NCI-H1048 (cell line): ENCODE results near the gene STXBP5.
"Not testable (repeated sequence)": the region's sequence is repeated elsewhere in the genome, so short reads cannot be mapped to it uniquely, and the experiment has no call there.

Source experiments
- DNase-seq: peaks from one replicate; lab custom pipeline; 2025; lab: John Stamatoyannopoulos, UW

STXBP5 gene

DNA sequence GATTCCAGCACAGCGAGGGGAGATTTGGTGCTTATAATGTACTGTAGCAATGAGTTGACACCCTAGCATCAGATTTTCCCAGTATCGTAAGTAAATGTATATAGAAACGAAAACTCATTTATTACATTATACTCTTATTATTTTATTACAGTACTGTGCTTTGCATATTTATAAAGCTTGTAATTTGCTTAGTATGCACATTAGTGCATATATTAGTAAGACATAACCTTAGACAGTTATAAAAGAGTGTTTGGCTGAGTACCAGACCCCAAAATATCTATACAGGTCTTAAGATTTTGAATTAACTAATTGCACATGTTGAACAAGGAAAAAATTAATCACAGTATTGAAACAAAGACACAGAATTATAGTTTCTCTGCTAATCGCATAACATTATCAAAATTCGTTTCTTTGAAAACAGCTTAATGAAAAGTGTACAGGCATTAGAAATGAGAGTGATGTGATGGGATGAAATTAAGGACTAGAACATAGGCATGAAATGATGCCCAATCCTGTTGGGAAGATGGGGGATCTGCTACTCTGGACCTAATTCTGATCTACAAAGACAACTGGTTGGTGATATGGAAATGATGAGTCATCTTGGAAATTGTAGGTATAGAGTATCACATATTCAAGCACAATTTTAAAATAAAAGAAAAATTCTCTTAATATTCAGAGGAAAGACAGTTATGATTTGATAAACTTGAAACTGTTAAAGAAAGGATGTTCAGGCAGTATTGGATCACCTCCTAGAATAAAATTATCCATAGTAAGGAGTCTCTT lies 42.8 kb downstream of the STXBP5 start:
- no peak for DNase-seq

DNA sequence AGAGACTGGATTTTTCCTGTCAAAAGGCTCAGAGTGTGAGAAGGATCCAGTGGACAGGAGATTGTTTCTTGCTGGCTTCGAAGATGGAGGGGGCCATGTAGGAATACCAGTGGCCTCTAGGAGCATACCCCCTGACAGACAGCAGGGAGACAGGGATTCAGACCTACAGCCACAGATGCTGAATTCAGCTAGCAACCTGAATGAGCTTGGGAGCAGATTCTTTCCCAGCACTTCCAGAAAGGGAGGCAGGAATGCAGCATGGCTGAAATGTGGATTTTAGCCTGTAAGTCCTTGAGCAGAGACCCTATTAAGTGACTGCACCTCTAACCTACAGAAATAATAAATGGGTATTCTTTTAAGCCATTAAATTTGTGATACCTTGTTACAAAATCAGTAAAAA lies 44.6 kb downstream of the STXBP5 start:
- DNase-seq, result no peak

DNA sequence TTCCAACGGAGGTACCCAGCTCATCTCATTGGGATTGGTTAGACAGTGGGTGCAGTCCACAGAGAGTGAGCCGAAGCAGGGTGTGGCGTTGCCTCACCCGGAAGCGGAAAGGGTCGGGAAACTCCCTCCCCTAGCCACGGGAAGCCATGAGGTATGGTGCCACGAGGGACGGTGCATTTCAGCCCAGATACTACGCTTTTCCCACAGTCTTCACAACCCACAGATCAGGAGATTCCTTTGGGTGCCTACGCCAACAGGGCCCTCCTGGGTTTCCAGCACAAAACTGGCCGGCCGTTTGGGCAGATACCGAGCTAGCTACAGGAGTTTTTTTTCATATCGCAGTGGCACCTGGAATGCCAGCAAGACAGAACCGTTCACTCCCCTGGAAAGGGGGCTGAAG lies 46.9 kb downstream of the STXBP5 start:
- DNase-seq, result no peak

DNA sequence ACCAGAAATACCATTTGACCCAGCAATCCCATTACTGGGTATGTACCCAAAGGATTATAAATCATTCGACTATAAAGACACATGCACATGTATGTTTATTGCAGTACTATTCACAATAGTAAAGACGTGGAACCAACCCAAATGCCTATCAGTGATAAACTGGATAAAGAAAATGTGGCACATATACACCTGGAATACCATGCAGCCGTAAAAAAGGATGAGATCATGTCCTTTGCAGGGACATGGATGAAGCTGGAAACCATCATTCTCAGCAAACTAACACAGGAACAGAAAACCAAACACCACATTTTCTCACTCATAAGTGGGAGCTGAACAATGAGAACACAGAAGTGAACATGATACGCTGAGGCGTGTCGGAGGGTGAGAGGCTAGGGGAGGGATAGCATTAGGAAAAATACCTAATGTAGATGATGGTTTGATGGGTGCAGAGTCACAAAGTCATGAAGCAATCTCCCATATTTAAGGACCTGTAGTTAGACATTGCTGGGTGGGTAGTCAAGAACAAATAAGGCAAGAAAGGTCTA lies 50.8 kb downstream of the STXBP5 start:
- DNase-seq, result not testable (repeated sequence)

DNA sequence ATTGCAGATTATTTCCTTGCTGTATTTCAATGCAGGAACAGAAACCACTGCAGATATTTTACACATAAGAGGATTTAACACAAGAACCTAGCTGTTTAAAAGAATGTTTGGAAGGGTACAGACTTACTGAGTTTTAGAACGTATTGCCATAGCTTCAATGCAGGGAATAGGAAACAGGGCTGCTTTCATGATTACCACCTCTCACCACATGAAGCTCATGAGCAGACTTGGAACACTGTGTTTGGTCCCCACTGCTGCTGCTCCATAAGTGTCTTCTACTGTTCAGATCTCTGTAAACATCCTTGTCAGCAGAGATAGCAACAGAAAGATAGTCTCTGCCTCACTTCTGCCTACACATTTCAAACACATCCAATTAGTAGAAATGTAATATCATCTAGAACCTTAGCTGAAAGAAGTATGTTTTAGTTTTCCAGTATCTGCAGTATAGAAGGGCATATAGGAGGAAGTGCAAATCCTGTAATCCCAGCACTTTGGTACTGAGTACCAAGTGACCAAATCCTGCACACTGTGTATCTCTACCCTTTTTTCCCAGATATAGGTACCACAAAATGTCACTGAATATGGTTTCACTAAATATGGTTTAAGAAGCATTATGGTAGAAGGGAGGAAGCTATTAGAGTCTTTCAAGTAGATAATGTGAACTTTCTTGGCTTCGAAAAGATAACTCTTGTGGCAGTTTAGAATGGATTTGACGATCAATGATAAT lies 51.9 kb downstream of the STXBP5 start:
- DNase-seq, result no peak

DNA sequence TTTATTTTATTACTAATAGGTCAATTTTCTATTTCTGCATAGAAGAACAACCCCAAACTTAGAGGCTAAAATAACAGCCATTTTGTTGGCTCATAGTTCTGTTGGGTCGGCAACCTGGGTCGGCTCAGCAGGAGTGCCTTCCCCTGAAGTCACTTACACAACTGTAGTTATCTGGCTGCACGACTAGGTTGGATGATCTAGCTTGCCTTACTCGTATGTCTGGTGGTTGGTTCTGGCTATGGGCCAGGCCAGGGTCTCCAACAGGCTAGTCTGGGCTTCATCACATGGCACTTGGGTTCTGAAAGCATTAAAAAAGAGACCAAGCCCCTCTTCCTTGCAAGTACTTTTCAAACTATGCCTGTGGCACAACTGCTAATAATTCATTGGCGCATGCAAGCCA lies 53.5 kb downstream of the STXBP5 start:
- no peak for DNase-seq

DNA sequence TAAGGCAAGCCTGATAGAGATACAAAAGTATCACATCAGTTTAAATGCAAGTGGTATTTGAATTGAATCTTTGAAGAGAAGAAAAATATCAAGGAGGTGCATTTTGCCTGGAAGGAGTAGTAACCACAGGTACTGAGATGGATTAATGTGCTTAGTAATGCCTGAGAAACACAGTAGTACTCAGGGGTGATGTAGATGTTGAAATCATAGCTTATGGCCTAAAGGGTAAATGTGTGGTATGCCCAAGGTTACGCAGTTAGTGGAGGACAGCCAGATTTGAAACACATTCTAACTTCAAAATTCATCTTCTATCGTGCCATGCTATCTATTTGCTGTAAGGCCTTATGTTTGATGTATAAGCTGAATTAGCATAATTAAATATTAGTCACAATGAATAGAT lies 55.9 kb downstream of the STXBP5 start:
- DNase-seq, result no peak

DNA sequence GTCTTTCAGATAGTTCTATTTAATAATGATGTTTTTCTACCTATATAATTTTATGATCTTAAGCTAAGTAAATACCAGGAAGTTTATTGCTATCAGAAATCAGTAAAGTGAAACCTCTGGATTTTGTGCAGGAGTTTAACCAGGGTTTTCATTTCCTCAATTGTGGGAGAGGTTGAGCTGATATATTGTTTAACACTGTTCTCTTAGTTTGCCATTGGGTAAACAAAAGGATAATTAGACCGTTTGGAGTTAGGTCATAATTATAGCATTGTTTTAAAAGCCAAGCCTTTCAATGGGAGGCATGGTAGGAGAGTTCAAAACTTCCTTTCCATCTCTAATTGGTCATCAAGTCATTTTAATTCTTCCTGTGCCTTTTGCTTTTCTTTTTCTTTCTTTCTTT lies 58.7 kb downstream of the STXBP5 start:
- DNase-seq, result no peak

DNA sequence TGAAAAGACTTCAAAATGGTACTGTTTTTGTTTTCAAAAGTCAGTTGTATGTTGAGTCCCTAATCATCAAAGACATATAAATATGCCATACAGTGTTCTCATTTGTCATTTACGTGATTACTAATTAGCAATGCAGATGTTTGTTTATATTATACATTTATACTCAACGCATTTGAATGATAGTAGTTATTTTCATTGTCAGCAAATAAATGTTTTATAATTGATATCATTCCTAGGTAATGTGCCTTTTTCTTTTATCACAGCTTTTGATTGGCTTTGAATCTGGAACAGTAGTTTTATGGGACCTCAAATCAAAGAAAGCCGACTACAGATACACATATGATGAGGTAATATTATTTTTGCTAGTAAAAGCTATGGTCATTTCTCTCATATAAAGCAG lies 62.6 kb downstream of the STXBP5 start:
- DNase-seq, result no peak

DNA sequence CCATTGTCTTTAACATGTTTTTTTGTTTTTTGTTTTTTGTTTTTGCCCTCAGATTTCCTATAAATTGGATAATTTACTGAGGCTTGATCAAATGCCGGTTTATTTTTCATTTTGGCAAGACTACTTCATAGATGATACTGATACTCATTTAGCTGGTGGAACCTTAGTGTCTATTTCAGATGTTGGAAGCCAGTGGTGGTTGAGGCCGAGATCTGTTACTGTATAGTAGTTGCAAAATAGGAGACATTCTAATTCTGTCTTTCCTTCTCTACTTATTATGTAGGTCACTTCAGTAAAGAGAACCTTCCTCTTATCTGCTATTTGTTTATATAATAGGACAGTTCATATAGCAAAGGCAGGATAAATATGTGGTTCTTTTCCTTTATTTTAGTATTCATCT lies 63.4 kb downstream of the STXBP5 start:
- DNase-seq, result no peak

DNA sequence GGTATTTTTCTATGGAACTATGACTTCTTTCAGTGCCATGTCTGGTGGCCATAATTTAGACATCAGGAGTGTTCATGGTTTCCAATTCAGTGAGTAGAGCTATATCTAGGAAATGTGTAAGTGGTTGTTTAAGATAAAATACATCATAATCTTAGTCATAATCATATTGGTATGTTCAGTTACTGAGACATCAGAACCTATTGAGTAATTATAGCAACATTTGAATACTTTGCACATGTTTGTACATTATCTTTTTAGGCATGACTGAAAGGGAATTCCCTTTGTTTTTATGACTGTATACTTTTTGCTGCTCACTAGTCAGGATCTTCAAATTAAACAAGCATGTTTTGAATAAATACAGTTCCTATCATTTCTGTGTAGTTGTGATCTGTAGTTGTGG lies 64.0 kb downstream of the STXBP5 start:
- DNase-seq, result no peak

DNA sequence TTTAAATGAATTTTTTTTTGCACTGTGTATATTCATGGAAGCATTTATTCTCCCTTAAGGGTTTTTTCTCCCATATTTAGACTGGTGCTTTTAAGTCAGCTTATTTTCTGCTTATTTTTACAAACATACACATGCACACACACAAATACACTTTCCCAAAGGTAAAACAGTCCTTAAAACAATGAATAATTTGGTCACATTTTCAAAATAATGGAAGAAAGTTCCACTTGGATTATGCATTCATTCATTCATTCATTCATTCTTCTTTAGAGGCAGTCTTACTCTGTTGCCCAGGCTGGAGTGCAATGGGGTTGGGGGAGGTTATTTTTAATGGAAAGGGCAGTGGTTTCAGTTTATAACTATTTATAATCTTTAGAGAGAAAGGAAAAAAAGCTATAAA lies 69.8 kb downstream of the STXBP5 start:
- no peak for DNase-seq

DNA sequence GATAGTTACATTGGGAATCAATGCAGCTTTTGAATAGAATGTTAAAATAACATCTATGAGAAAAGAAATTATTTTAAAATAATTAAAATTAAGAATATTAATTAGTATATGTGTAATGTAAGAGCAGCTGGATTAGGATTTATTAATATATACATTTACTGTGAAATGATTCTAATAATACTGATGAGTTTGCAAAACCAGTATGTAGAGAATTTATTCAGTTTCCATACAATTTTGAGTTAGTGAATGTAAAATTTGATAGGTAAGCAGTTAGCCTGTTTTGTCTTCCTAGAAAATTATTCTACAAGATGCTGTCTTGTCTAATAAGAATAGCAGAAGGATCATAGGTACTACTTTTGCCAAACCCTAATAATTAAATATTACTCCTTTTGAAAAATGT lies 70.6 kb downstream of the STXBP5 start:
- DNase-seq, result no peak

DNA sequence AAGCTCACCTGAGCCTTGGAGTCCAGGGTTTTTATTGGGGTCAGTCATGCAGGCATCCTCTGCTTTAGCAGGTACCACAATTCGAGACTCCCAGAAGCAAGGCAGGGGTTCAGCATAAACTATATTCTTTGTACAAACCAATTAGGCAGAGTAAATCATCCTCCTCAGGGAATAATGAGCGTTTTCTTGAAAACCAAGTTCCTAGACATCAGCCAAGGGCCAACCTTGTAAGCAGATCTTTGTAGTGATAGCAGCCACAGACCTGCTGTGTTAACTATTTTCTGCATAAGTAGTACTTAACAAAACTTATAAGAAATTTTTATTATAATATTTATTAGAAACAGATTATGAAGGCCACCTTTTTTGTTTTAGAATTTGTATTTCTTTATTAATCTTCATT lies 74.7 kb downstream of the STXBP5 start:
- no peak for DNase-seq

DNA sequence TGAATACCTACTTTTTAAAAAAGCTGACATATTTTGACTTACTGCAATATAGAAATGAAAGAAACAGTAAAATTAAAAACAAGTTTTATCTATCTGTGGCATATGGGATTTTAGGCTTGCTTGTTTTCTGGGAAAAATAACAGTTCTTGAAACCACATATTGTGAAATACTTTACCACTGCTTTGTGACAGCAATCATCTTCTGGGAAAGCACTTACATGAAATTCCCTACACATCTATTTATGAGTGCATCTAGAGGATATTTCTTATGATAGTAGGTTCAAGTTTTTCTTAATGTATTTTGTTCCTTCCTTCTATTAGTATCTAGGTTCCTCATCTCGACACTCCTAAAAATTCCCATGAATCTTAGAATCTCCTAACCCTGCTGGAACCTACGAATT lies 75.2 kb downstream of the STXBP5 start:
- no peak for DNase-seq

DNA sequence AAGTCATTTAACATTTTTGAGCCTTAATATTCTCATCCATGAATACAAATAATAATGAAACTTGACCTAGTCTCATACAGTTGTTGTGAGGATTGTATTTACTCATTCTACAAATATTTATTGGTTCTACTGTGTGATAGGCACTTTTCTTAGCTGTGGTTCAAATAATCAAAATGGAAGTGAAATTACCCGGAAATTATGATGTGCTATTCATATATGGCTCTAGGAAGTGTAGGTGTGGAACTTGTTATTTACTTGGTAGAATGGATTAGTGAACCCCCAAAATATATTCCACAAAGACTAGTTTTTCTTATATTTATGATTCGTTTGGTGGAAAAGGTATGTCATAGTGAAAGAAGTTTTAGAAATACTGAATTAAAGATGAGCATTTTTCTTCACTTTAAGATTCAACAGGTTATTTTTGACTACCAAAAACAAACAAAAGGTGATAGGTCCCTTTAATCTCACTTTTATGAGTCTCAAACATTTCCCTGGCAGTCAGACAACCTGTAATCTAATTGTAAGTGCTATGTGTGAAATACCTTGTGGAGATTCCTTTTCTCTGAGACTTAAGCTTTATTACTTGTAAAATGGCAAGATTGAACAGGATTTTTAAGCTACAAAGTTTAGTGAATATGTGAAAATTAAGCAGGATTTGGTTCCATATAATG lies 77.8 kb downstream of the STXBP5 start:
- no peak for DNase-seq

DNA sequence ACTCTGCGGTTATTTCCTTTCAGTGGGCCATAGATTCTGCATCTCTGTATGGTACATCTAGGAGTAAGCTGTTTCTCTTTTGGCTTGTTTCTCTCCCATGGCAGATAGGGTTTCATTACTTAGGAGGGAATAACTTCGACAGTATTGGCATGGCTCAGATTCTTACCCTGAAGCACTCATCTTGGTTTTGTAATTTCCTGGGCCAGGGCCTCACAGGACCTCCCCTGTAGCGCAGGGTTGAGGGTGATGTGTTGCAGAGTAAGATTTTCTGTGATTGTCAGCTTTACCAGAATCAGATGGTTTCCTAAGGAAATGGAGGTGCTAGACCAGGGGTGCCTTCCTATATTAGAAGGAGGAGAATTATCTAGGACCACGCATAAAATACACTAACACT lies 78.3 kb downstream of the STXBP5 start:
- no peak for DNase-seq

DNA sequence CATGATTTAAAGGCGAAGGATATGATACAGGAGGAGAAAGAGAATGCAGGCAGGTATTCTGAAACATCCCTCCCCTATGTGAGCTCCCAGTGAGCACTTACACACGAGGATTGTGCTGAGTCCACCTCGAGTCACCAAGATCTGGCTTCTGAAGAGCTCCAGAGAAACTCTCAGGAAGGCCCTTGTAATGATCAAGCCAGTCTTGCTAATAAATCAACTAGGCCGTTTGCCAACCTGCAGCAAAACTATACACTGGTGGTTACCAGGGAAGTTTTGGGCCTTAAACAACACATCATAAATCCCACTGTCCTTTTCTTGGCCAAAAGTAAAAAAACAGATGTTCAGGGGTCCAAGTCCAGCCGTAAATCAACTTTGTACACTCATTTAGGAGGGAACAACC lies 79.2 kb downstream of the STXBP5 start:
- no peak for DNase-seq

DNA sequence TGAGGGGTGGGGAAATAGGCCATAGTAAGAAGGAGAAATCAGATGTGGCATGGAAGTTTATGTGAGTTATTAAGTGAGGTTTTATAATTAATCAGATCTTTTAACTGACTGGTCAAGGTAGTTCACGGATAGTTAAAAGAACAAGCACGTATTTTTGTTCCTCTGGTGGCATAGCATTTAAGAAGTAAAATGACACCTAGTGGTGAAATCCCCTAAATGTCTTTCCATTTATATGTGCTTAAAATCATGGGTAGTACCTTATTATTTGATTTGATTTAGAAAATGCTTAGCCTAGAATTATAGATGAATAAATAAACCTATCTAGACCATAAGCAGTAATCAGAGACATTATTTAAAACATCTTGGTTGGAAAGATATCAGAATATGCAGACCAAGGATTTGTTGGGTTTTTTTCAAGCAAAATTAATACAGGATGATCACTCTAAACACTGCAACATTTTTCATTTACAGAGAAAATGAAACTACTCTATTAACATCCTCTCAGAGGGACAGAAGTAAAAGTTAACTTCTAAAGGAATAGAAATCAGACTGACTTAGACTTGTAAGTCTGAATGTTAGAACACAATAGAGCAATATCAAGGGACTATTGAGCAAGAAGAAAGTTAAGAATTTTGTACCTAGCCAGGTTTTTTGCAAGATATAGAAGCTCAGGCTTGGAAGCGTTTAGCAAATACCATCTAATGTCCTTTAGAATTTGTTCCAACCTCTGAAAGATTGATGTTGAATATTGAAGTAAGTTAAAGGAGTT lies 81.1 kb downstream of the STXBP5 start:
- DNase-seq, result no peak

DNA sequence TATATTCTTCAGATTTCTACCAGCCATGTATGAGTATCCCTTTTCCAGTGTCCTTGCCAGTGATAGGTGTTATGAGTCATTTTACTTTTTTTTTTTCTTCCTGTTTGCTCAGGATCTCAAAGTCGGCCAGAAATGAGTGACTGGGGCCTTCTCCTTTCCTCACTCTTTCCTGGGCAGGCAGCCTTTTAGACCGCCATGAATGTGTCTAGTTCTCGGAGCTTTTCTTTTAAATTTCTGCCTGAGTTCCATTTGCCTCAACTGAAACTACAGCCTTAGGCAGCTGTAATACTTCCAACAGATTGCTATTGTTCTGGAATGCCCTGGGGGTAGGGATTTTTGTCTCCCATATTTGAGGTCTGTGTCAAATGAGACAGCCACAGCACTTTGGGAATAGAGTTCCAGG lies 83.7 kb downstream of the STXBP5 start:
- DNase-seq, result no peak

DNA sequence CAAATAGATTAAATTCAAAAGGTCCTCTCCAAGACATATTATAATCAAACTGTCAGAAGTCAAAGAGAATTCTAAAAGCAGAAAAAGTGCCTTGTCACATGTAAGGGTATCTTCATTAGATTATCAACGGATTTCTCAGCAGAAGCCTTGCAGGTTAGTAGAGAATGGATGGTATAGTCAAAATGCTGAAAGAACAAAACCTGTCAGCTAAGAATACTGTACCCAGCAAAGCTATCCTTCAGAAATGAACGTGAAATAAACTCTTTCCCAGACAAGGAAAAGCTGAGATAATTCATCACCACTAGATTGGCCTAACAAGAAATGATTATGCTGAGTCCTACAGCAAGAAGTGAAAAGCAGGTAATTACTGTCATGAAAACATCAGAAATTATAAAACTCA lies 92.9 kb downstream of the STXBP5 start:
- no peak for DNase-seq

DNA sequence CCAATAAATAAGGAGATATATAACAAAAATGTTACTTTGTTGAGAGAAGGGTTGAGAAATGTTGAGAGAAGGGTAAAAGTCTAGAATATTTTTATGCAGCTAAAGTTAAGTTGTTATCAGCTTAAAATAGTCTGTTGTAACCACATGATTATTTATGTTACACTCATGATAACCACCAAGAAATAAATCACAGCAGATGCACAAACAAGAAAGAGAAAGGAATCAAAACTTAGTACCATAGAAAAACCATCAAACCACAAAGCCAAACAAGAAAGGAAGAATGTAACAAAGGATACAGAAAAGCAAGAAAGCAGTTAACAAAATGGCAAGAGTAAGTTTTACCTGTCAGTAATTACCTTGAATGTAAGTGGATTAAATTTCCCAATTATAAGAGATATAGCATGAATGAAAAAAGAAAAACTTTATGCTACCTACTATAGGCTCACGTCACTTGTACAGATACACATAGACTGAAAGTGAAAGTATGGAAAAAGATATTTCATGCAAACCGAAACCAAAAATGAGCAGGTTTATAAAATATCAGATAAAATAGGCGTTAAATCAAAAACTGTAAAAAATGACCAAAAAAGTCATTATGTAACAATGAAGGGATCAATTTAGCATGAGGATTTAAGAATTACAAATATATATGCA lies 93.6 kb downstream of the STXBP5 start:
- DNase-seq, result no peak
